NCI-H2081 (cell line): ENCODE measurements around the gene GPR132.
A peak's percentile ranks its signal among the peaks of the same experiment; 100 is the strongest.

ENCODE experiments used
- DNase-seq, 2 experiments: peaks; one replicate each; lab custom pipeline; 2025; lab: John Stamatoyannopoulos, UW

Gene GPR132

GRCh38 chr14:105020815-105021655 is 44.2 kb downstream of the GPR132 start, which contains the start of gene CDCA4:
Gene CDCA4, minus strand, starts transcription at chr14:105021083. Its CDS starts 9,154 bp downstream, at chr14:105011929.
- peak; percentile 99 for DNase-seq

GRCh38 chr14:105019861-105020814 is 45.1 kb downstream of the GPR132 start:
- peak in 1 of 2 experiments; percentile 35 for DNase-seq

GRCh38 chr14:105018414-105018813 is 46.8 kb downstream of the GPR132 start:
- no peak for DNase-seq

- DNase-seq, result no peak
Measured at GRCh38 chr14:105015905-105016304, 49.3 kb downstream of the GPR132 start.

- no peak for DNase-seq
Measured at GRCh38 chr14:105015242-105015641, 50.0 kb downstream of the GPR132 start.

- no peak for DNase-seq
Measured at GRCh38 chr14:105014631-105015030, 50.6 kb downstream of the GPR132 start.

- DNase-seq, result no peak
Measured at GRCh38 chr14:105014032-105014431, 51.2 kb downstream of the GPR132 start.

GRCh38 chr14:105013150-105013785 is 52.0 kb downstream of the GPR132 start:
- peak in 1 of 2 experiments; percentile 19 for DNase-seq

- no peak for DNase-seq
Measured at GRCh38 chr14:105012171-105012985, 52.9 kb downstream of the GPR132 start.

- no peak for DNase-seq
Measured at GRCh38 chr14:105011312-105011990, 53.8 kb downstream of the GPR132 start.

GRCh38 chr14:105010891-105011291 is 54.3 kb downstream of the GPR132 start:
- no peak for DNase-seq

- DNase-seq, result no peak
Measured at GRCh38 chr14:105010106-105010505, 55.1 kb downstream of the GPR132 start.

GRCh38 chr14:105007593-105008264 is 57.5 kb downstream of the GPR132 start:
- DNase-seq, result no peak

- DNase-seq, result no peak
Measured at GRCh38 chr14:105006831-105007592, 58.2 kb downstream of the GPR132 start.

- DNase-seq, result no peak
Measured at GRCh38 chr14:105005929-105006830, 59.0 kb downstream of the GPR132 start.

- DNase-seq, result no peak
Measured at GRCh38 chr14:105005329-105005928, 59.8 kb downstream of the GPR132 start.
